ENCODE measurements around the gene ATP8A1. TPM values are rescaled to one million over a fixed set of nuclear protein-coding genes. Genes with fewer than 3 reads are reported as not detected.

Gene ATP8A1
- total RNA-seq, 2 donors from 2014 or later, result 15.2 to 24.7 TPM

- no peak overlapping the region for H3K4me3 ChIP-seq
- ATAC-seq (ENCODE audit: insufficient number of reproducible peaks, low FRiP score, low read depth) (no peak), DNase-seq (ENCODE audit: low spot score) (no peak)
- H3K4me1 ChIP-seq (ENCODE audit: control insufficient read depth in 1 of 2, low read depth in 2 of 2), result no peaks in the 10 kb centered on the region
- no peak overlapping the region for H3K27ac ChIP-seq
- no peaks in the 10 kb centered on the region for H3K36me3 ChIP-seq
- H3K9me3 ChIP-seq, result no peaks in the 10 kb centered on the region
- H3K27me3 ChIP-seq (replicated peaks; ENCODE audit: insufficient read depth), result no peaks in the 10 kb centered on the region
- TF ChIP-seq CTCF (IDR thresholded peaks at IDR 0.05), result no peak
Measured at GRCh38 chr4:42690537-42690936, 33.6 kb upstream of the ATP8A1 start.

DNA sequence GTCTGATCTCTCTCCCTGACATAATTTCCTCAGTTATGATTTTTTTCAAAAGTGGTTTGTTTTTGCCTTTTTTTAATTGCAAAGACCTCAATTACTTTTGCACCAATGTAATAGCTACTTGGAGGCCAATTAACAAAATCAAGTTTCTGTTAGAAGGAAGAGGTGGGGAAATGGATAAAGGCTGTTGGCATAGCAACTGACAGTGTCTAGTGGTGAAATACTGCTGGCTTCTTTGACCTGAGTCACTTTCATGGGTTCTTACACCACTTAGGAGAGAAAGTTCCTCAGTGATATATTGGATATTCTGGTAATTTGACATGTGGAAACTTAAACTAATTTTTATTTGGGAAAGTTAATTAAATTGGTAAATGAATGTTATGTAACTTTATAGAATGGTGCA lies 26.5 kb upstream of the ATP8A1 start:
- ATAC-seq (ENCODE audit: insufficient number of reproducible peaks, low FRiP score, low read depth) (no peak), DNase-seq (ENCODE audit: low spot score) (no peak)
- no peaks in the 10 kb centered on the region for H3K4me1 ChIP-seq (ENCODE audit: control insufficient read depth in 1 of 2, low read depth in 2 of 2)
- no peak overlapping the region for H3K27ac ChIP-seq
- no peak for TF ChIP-seq CTCF (IDR thresholded peaks at IDR 0.05)
- no peak overlapping the region for H3K4me3 ChIP-seq
- H3K36me3 ChIP-seq, result no peaks in the 10 kb centered on the region
- no peaks in the 10 kb centered on the region for H3K27me3 ChIP-seq (replicated peaks; ENCODE audit: insufficient read depth)
- H3K9me3 ChIP-seq, result no peaks in the 10 kb centered on the region

GRCh38 chr4:42678512-42678911 lies 21.6 kb upstream of the ATP8A1 start:
- no peak for TF ChIP-seq CTCF (IDR thresholded peaks at IDR 0.05)
- no peak for DNase-seq (ENCODE audit: low spot score)
- no peak overlapping the region for H3K27ac ChIP-seq
- ATAC-seq (ENCODE audit: insufficient number of reproducible peaks, low FRiP score, low read depth), result no peak
- no peaks in the 10 kb centered on the region for H3K27me3 ChIP-seq (replicated peaks; ENCODE audit: insufficient read depth)
- no peaks in the 10 kb centered on the region for H3K9me3 ChIP-seq
- no peaks in the 10 kb centered on the region for H3K36me3 ChIP-seq
- H3K4me1 ChIP-seq (ENCODE audit: control insufficient read depth in 1 of 2, low read depth in 2 of 2), result no peaks in the 10 kb centered on the region
- H3K4me3 ChIP-seq, result no peak overlapping the region

DNA sequence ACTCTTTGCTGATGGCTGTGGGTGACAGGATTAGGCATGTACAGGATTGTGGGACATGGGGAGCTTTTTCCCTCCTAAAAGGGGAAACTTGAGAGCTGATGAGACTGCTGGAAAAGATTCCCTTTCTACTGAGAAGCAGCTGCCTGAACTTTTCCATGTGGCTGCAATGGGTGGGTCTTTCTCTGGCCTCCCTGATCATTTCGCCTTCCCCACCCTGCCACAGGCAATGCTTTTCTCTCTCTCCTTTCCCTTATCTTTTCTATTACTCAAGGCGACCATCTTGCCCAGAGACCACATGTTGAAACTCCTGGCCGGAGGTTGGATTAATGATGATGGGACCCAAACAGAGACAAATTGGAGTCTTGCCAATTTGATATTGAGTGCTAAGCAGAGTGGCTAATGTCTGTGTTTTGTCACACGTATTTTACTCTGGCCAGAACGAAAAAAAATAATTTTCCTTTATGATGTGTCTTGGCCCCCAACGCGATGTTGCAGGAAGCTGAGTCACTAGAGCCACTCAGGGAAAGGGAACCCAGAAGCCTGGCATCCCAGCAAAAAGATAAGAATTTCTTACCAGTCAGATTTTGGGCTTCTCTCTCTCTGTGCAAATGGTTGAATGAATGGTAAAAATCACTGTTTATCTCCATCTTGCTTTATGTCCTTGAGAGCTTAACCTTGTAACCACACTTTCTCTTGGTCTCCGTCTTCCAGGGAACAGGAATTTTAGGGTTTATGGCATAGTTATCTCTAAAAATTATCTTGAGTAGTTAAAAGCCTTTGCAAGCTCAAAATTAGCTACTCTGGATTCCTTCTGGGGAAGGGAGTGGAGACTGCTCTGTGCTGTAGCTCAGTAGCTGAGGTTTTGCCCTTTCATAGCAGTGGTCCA lies 19.4 kb upstream of the ATP8A1 start:
- Histone ChIP-seq H3K4me1 (ENCODE audit: control insufficient read depth in 1 of 2, low read depth in 2 of 2) (peaks cover 6% of the 10 kb centered on the region in 2 donors), H3K27ac (no peak overlapping the region), H3K4me3 (no peak overlapping the region), H3K36me3 (no peaks in the 10 kb centered on the region), H3K27me3 (replicated peaks; ENCODE audit: insufficient read depth) (no peaks in the 10 kb centered on the region), H3K9me3 (no peaks in the 10 kb centered on the region)
- no peak for TF ChIP-seq CTCF (IDR thresholded peaks at IDR 0.05)
- DNase-seq (ENCODE audit: low spot score), result no peak
- ATAC-seq (ENCODE audit: insufficient number of reproducible peaks, low FRiP score, low read depth), result no peak

- Histone ChIP-seq H3K9me3 (no peaks in the 10 kb centered on the region), H3K4me1 (ENCODE audit: control insufficient read depth in 1 of 2, low read depth in 2 of 2) (peaks cover 6% of the 10 kb centered on the region in 2 donors), H3K4me3 (peak overlapping the region; percentile 16), H3K27ac (peak overlapping the region; percentile 10 to 42), H3K27me3 (replicated peaks; ENCODE audit: insufficient read depth) (no peaks in the 10 kb centered on the region), H3K36me3 (no peaks in the 10 kb centered on the region)
- DNase-seq (ENCODE audit: low spot score) (peak; percentile 33), ATAC-seq (ENCODE audit: insufficient number of reproducible peaks, low FRiP score, low read depth) (peak; percentile 98)
- no peak for TF ChIP-seq CTCF (IDR thresholded peaks at IDR 0.05)
Measured at GRCh38 chr4:42673082-42673425, 16.1 kb upstream of the ATP8A1 start.

Data from thoracic aorta (tissue), 2 donors.